MM.1S (cell line): Measurements from ENCODE around the gene PRRT3.

Experiments
- DNase-seq: peaks from one replicate; pipeline ENCODE4 v3.0.0-alpha.2; 2015
- H2AFZ ChIP-seq: fragments of 300-600 bp; sonication (generic); 2 replicates; pipeline ENCODE4 v1.6.0; 2016; ENCODE audit warnings: antibody characterized with exemption, low read length
- H3F3A ChIP-seq: fragments of 300-600 bp; sonication (generic); 2 replicates; pipeline ENCODE4 v1.6.1; 2016; ENCODE audit warnings: mild to moderate bottlenecking, antibody characterized with exemption, low read length, moderate library complexity, mixed read lengths; ENCODE audit not compliant: insufficient read depth
- H3K27ac ChIP-seq: fragments of 300-600 bp; sonication (generic); 2 replicates; pipeline ENCODE4 v1.5.1; 2016; ENCODE audit warnings: mild to moderate bottlenecking, low read length
- H3K27me3 ChIP-seq: fragments of 300-600 bp; sonication (generic); replicated peaks from 2 replicates; pipeline ENCODE4 v1.6.0; 2016; ENCODE audit warnings: low read length; ENCODE audit not compliant: insufficient read depth
- H3K36me3 ChIP-seq: fragments of 300-600 bp; sonication (generic); replicated peaks from 2 replicates; pipeline ENCODE4 v1.6.1; 2016; ENCODE audit warnings: mild to moderate bottlenecking, low read length, mixed read lengths; ENCODE audit not compliant: insufficient read depth
- H3K4me1 ChIP-seq: fragments of 300-600 bp; sonication (generic); 2 replicates; pipeline ENCODE4 v1.6.1; 2016; ENCODE audit warnings: low read length, mixed read lengths
- H3K4me2 ChIP-seq: fragments of 300-600 bp; sonication (generic); 2 replicates; pipeline ENCODE4 v1.6.0; 2016; ENCODE audit warnings: low read depth, low read length
- H3K4me3 ChIP-seq: fragments of 300-600 bp; sonication (generic); 2 replicates; pipeline ENCODE4 v1.5.1; 2016; ENCODE audit warnings: low read length, mixed read lengths
- H3K79me2 ChIP-seq: fragments of 300-600 bp; sonication (generic); 2 replicates; pipeline ENCODE4 v1.6.1; 2016; ENCODE audit warnings: mixed run types, low read length, mixed read lengths
- H3K9ac ChIP-seq: fragments of 300-600 bp; sonication (generic); 2 replicates; pipeline ENCODE4 v1.6.1; 2016; ENCODE audit warnings: low read length, mixed read lengths
- H3K9me2 ChIP-seq: fragments of 300-600 bp; sonication (generic); replicated peaks from 2 replicates; pipeline ENCODE4 v1.6.1; 2016; ENCODE audit warnings: mild to moderate bottlenecking, low read length, mixed read lengths; ENCODE audit not compliant: insufficient read depth
- H3K9me3 ChIP-seq: fragments of 300-600 bp; sonication (generic); replicated peaks from 2 replicates; pipeline ENCODE4 v1.6.1; 2016; ENCODE audit warnings: mild to moderate bottlenecking, low read length, mixed read lengths; ENCODE audit not compliant: insufficient read depth
- H4K20me1 ChIP-seq: fragments of 300-600 bp; sonication (generic); 2 replicates; pipeline ENCODE4 v1.6.1; 2016; ENCODE audit warnings: mild to moderate bottlenecking, low read length, moderate library complexity, mixed read lengths; ENCODE audit not compliant: insufficient read depth
- CTCF ChIP-seq: fragments of 300-600 bp; sonication (generic); IDR thresholded peaks from 2 replicates; pipeline ENCODE4 v1.5.1; 2016; ENCODE audit warnings: antibody characterized with exemption, low read length, mixed read lengths
- EZH2 ChIP-seq: fragments of 300-600 bp; sonication (generic); optimal IDR thresholded peaks from 2 replicates; pipeline ENCODE3; 2017; ENCODE audit warnings: low read depth, mild to moderate bottlenecking, antibody characterized with exemption, low read length, mixed read lengths
- EZH2phosphoT487 ChIP-seq: fragments of 300-600 bp; sonication (generic); IDR thresholded peaks from 2 replicates; pipeline ENCODE4 v1.6.1; 2018; ENCODE audit warnings: antibody characterized with exemption, low read length

PRRT3 gene

GRCh38 chr3:9937486-9938238 is 14.5 kb downstream of the PRRT3 start:
- H3K79me2 ChIP-seq: peaks cover 7% of the 10 kb centered on the region; the same call in 1 of the 2 replicates
- no peak overlapping the region for H3K27ac ChIP-seq
- no peak overlapping the region for H3K4me2 ChIP-seq
- H3K27me3 ChIP-seq: no peaks in the 10 kb centered on the region
- H3K4me1 ChIP-seq: peaks cover 5% of the 10 kb centered on the region; the same call in 1 of the 2 replicates
- no peak overlapping the region for H3K9ac ChIP-seq
- no peak for TF ChIP-seq EZH2
- TF ChIP-seq CTCF: no peak
- H3K36me3 ChIP-seq: no peaks in the 10 kb centered on the region
- H3K9me2 ChIP-seq: no peaks in the 10 kb centered on the region
- no peaks in the 10 kb centered on the region for H3K9me3 ChIP-seq
- DNase-seq: no peak
- H2AFZ ChIP-seq: no peak overlapping the region
- peaks cover 5% of the 10 kb centered on the region; the same call in 1 of the 2 replicates for H3F3A ChIP-seq
- H4K20me1 ChIP-seq: no peaks in the 10 kb centered on the region
- H3K4me3 ChIP-seq: no peak overlapping the region

GRCh38 chr3:9935966-9936510 is 16.2 kb downstream of the PRRT3 start:
- Histone ChIP-seq H3K4me2 (no peak overlapping the region), H4K20me1 (no peaks in the 10 kb centered on the region), H3K27ac (no peak overlapping the region), H3K36me3 (no peaks in the 10 kb centered on the region), H3K9me2 (no peaks in the 10 kb centered on the region), H3F3A (peaks cover 5% of the 10 kb centered on the region; the same call in 1 of the 2 replicates), H3K4me3 (no peak overlapping the region), H3K9ac (no peak overlapping the region), H2AFZ (no peak overlapping the region), H3K4me1 (peaks cover 5% of the 10 kb centered on the region; the same call in 1 of the 2 replicates), H3K9me3 (no peaks in the 10 kb centered on the region), H3K79me2 (peaks cover 7% of the 10 kb centered on the region; the same call in 1 of the 2 replicates), H3K27me3 (no peaks in the 10 kb centered on the region)
- DNase-seq: no peak
- no peak for TF ChIP-seq CTCF
- no peak for TF ChIP-seq EZH2
- no peak for TF ChIP-seq EZH2phosphoT487

- no peak overlapping the region for H3K9ac ChIP-seq
These were observed 17.2 kb downstream of the PRRT3 start for GRCh38 chr3:9934993-9935392.

More at GRCh38 chr3:9934993-9935392, 17.2 kb downstream of the PRRT3 start:
- Histone ChIP-seq H3F3A (peaks cover 5% of the 10 kb centered on the region; the same call in 1 of the 2 replicates), H4K20me1 (no peaks in the 10 kb centered on the region), H3K27me3 (no peaks in the 10 kb centered on the region), H3K79me2 (peaks cover 7% of the 10 kb centered on the region; the same call in 1 of the 2 replicates), H3K36me3 (no peaks in the 10 kb centered on the region), H3K4me1 (peaks cover 5% of the 10 kb centered on the region; the same call in 1 of the 2 replicates), H3K9me3 (no peaks in the 10 kb centered on the region), H3K4me2 (peak overlapping the region; percentile 80; the same call in 1 of the 2 replicates), H3K4me3 (no peak overlapping the region), H3K9me2 (no peaks in the 10 kb centered on the region), H3K27ac (no peak overlapping the region), H2AFZ (no peak overlapping the region)
- TF ChIP-seq EZH2phosphoT487 (no peak), CTCF (no peak), EZH2 (no peak)
- no peak for DNase-seq
